GM12801 (cell line): ENCODE data around the gene CD14.

Source experiments
- CTCF ChIP-seq: IDR thresholded peaks from one replicate; pipeline ENCODE4 v1.5.1; 2011; ENCODE audit warnings: control low read depth; ENCODE audit not compliant: insufficient read length; ENCODE audit errors: extremely low read depth

Gene CD14

DNA sequence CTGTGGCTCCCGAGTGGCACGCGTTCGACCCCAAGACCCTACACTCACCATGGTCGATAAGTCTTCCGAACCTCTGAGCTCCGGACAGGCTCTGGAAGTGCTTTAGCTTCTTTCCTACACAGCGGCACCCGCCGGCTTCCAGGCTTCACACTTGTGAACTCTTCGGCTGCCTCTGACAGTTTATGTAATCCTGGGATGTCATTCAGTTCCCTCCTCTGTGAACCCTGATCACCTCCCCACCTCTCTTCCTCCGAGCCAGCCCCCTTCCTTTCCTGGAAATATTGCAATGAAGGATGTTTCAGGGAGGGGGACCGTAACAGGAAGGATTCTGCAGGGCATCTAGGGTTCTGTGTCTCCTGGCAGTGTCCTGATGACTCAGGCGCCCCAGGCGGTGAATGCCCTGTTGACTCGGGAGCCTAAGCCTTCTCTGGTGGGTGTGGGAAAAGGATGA, at the start of gene CD14:
Gene CD14, minus strand, starts transcription at position 155 of the 451 bp plus-strand sequence. Its CDS starts 104 bp downstream, at position 51.
- no peak for TF ChIP-seq CTCF

DNA sequence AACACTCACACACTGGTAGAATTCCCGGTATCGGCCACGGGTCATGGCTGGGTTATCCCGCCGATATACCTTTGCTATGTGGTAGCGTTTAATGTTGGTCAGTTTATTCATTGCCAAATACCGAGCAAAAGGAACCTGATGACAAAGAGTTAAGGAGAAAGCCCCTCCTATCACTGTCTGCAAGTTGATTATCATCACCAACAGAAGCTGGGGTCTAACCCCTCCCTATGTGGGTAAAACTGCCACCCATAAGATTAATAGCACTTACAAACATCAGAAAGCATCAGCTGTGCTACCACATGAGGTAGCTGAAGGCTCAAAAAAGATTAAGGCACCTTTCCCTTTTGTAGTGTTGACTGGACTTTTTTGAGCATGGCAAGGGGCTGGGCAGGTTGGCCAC, 46.0 kb upstream of the CD14 start:
- TF ChIP-seq CTCF, result no peak

DNA sequence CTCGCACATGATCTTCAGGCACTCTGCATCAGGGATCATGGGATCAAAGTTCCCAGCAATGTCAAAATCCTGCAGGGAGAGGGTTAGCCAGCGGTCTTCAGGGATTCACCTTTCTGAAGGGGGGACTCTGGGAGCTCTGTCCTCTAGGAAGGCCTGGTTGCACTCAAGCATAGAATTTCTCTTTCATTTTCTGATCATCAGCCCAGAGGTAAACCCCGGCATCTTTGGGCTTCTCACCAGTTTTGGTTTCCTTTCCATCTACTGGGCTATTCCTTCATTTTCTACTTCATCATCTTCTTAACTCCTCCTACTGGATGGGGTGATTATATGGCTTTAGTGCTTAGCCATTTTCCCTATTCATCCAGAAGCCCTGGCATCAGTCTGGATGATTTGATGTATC, 45.0 kb upstream of the CD14 start:
- no peak for TF ChIP-seq CTCF

DNA sequence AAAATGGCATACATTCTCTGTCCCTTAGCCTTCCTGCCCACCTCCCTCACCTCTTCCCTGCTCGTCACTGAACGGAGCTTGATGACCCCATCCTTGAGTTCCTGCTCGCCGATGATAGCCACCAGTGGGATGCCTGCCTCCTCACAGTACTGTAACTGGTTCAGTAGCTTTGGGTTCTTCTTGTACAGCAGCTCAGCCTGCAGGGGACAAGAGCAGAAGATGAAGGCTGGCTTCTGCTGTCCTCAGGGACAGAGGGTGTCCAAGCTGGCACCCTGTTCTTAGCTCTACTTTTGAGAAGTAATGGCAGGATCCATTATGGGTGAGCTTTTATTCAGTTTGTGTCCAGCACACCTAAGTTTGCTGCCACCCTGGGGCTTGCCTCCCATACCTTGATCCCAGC, 41.7 kb upstream of the CD14 start:
- TF ChIP-seq CTCF, result no peak

- no peak for TF ChIP-seq CTCF
Observed at GRCh38 chr5:140674211-140674610, 41.2 kb upstream of the CD14 start.

- TF ChIP-seq CTCF, result no peak
Observed at GRCh38 chr5:140673187-140673976, 40.4 kb upstream of the CD14 start, which contains the start of gene DND1. DND1 (minus strand) TSS chr5:140673576; CDS start chr5:140673542, 34 bp downstream.

DNA sequence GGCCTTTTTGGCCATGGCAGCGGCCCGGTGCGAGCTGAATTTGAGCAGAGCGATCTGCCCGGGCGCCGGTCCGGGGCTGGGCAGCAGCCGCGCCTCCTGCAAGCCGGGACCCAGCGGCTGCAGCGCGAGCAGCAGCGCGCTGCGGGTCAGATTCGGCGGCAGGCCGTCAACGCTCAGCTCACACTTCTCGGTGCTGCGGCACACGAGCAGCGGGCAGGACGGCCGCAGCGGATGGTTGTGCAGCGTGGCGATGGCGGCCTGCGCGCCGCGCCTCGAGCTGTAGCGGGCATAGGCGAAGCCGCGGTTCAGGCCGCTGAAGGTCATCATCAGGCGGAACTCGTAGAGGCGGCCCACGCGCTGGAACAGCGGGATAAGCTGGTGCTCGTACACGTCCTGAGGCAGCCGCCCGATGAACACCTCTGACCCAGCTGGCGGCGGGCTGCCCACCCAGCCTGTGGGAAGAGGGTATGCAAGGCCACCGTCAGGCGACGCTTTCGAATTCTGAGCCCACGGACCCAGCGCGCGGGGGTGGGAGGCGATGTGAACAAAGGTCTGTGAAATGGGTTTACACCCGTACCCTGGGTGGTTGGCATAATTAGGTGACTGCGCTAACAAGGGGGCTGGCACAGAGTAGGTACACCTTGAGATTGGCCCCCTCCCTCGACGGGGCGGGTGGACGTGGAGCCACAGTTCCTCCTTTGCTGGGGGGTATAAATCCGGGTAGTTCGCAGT, 39.6 kb upstream of the CD14 start:
- no peak for TF ChIP-seq CTCF
